HL-60 (cell line): ENCODE results near the gene CTNNA2. TPM values are rescaled to one million over a fixed set of nuclear protein-coding genes. Genes with fewer than 3 reads are reported as not detected.

ENCODE experiments used
- microRNA-seq: library from miRNA; unstranded; fragments of <30 nt; microRNA quantifications from one replicate; pipeline ENCODE4, GENCODE V29; 2018

Gene CTNNA2

Small RNA genes within 50 kb of the gene (microRNA-seq; reads per million reads assigned to microRNA genes)
- gene MIR4264 (not detected), gene MIR8080 (not detected)
